Measurements from ENCODE around the gene DYRK1B. TPM values are rescaled to one million over a fixed set of nuclear protein-coding genes. Genes with fewer than 3 reads are reported as not detected.

Gene DYRK1B
- total RNA-seq, 1 donor from 2014 or later = 28.4 TPM

DNA sequence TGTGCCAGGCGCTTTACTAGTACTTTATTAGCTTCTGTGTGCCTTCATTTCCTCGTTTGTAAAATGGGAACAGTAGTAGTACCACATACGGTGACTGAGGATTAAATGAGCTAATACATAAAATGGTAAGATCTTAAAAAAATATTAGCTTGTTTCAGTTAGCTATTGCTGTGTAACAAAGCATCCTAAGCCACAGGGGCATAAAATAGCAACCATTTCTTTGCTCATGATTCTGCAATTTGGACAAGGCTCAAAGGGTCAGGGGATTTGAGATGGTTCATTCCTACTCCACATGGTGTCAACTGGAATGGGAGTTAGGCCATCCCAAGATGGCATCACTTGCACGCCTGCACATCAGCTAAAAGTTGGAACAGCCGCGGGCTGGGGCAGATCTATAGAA lies 13.3 kb downstream of the DYRK1B start:
- H3K36me3 ChIP-seq = peaks cover 21% of the 10 kb centered on the region
- peaks cover 7% of the 10 kb centered on the region for H3K4me1 ChIP-seq
- no peak for ATAC-seq
- H3K27ac ChIP-seq = no peak overlapping the region
- no peak for DNase-seq
- intact Hi-C loops (cut with DNase I) = no loop called here
- H3K9me3 ChIP-seq = no peaks in the 10 kb centered on the region
- H3K27me3 ChIP-seq (ENCODE audit: low read depth) = no peaks in the 10 kb centered on the region
- TF ChIP-seq CTCF (IDR thresholded peaks at IDR 0.05) = no peak
- H3K4me3 ChIP-seq = no peak overlapping the region

DNA sequence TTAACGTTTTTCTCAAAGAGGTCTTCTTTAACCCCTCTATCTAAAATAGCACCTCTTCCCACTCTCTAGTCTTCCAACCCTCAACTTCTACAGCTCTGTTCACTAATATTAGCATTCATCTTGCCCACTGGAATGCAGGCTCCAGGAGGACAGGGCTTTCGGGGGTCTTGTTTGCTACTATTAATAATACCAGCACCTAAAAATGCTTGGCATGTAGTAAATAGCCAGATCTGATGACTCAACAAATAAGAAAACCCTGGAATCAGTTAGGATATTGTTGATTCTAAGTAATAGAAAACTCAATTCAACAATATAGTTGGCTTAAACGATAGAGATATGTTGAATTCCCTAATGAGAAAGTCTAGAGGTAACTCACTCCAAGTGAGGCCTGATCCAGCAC lies 14.2 kb downstream of the DYRK1B start:
- ATAC-seq = no peak
- intact Hi-C loops (cut with DNase I) = no loop called here
- peaks cover 5% of the 10 kb centered on the region for H3K4me1 ChIP-seq
- no peak overlapping the region for H3K27ac ChIP-seq
- no peaks in the 10 kb centered on the region for H3K9me3 ChIP-seq
- H3K36me3 ChIP-seq = peaks cover 15% of the 10 kb centered on the region
- no peaks in the 10 kb centered on the region for H3K27me3 ChIP-seq (ENCODE audit: low read depth)
- no peak for DNase-seq
- no peak overlapping the region for H3K4me3 ChIP-seq
- no peak for TF ChIP-seq CTCF (IDR thresholded peaks at IDR 0.05)

GRCh38 chr19:39818626-39819097 lies 15.3 kb downstream of the DYRK1B start:
- no peak overlapping the region for H3K4me3 ChIP-seq
- no peaks in the 10 kb centered on the region for H3K9me3 ChIP-seq
- DNase-seq (no peak), ATAC-seq (no peak)
- no peaks in the 10 kb centered on the region for H3K27me3 ChIP-seq (ENCODE audit: low read depth)
- no peak for TF ChIP-seq CTCF (IDR thresholded peaks at IDR 0.05)
- H3K36me3 ChIP-seq = peaks cover 15% of the 10 kb centered on the region
- H3K4me1 ChIP-seq = peaks cover 2% of the 10 kb centered on the region
- H3K27ac ChIP-seq = no peak overlapping the region
- intact Hi-C loops (cut with DNase I) = no loop called here

- H3K9me3 ChIP-seq = no peaks in the 10 kb centered on the region
- H3K4me3 ChIP-seq = no peak overlapping the region
- no peaks in the 10 kb centered on the region for H3K4me1 ChIP-seq
- no peak for DNase-seq
- no peak for ATAC-seq
- no peak for TF ChIP-seq CTCF (IDR thresholded peaks at IDR 0.05)
- peaks cover 15% of the 10 kb centered on the region for H3K36me3 ChIP-seq
- no peaks in the 10 kb centered on the region for H3K27me3 ChIP-seq (ENCODE audit: low read depth)
- no peak overlapping the region for H3K27ac ChIP-seq
- intact Hi-C loops (cut with DNase I) = no loop called here
These were observed 15.9 kb downstream of the DYRK1B start for GRCh38 chr19:39817888-39818561.

DNA sequence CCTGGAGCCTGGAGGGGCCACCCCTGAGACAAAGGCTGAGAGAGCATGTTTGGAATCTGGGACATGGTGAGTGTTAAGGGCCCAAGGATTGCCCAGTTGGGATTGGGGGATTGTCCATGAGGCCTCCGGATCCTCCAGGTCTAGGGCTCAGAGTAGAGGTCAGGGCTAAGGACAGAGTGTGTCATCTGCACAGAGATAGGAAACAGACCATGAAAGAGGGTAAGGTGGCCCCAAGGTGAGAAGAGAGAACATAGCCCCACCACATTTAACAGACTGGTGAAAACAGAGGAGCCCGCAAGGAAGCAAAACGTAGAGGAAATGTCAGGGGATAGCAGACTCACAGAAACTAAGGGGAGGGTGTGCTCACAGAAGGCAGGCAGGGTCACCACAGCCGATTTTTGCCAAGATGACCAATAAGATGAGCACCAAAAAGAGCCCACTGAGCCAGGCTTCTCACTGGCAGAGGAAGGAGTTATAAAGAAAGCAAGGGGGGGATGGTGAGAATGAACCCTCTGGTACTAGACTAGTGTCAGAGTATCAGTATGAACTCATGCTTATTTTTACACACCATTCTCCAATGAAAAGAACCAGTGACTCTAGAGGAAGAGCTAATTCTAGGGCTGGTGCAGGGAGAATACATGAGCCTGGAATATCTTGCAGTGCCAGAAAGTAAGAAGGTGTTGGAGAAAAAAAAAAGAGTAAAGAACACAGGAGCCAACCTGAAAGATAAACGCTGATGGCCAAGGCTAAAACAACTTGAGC lies 17.5 kb downstream of the DYRK1B start:
- ATAC-seq (no peak), DNase-seq (no peak)
- intact Hi-C loops (cut with DNase I) = no loop called here
- Histone ChIP-seq H3K27ac (no peak overlapping the region), H3K27me3 (ENCODE audit: low read depth) (no peaks in the 10 kb centered on the region), H3K4me1 (no peaks in the 10 kb centered on the region), H3K9me3 (no peaks in the 10 kb centered on the region), H3K36me3 (peaks cover 15% of the 10 kb centered on the region), H3K4me3 (no peak overlapping the region)
- no peak for TF ChIP-seq CTCF (IDR thresholded peaks at IDR 0.05)
